Liver (tissue), 3 donors: ENCODE data around the gene NAA10.

Source experiments
- CTCF ChIP-seq: fragments of 150-350 bp; IDR thresholded peaks from 2 replicates; pipeline ENCODE4 v1.5.1; 2017; ENCODE audit warnings: improper control_type of control experiment, low read depth, low read length; ENCODE audit not compliant: missing input control
- EGR1 ChIP-seq, 2 donors: IDR thresholded peaks; 2 replicates each; pipeline ENCODE4 v1.6.1; 2016 to 2018; ENCODE audit warnings: antibody characterized with exemption in 2 of 2, low read depth in 2 of 2
- FOXA1 ChIP-seq: IDR thresholded peaks from 2 replicates; pipeline ENCODE4 v1.6.1; 2016; ENCODE audit warnings: antibody characterized with exemption
- JUND ChIP-seq, 2 donors: IDR thresholded peaks; 2 replicates each; pipeline ENCODE4 v1.6.1; 2016; ENCODE audit warnings: antibody characterized with exemption in 2 of 2
- MAX ChIP-seq: IDR thresholded peaks from 2 replicates; pipeline ENCODE4 v1.6.1; 2016; ENCODE audit warnings: antibody characterized with exemption
- YY1 ChIP-seq: IDR thresholded peaks from 2 replicates; pipeline ENCODE4 v1.6.1; 2016; ENCODE audit warnings: antibody characterized with exemption, mild to moderate bottlenecking
- ZBTB33 ChIP-seq: IDR thresholded peaks from 2 replicates; pipeline ENCODE4 v1.6.1; 2016; ENCODE audit warnings: antibody characterized with exemption
- TF ChIP-seq, protein P1 (sequence below): IDR thresholded peaks from 2 replicates; pipeline ENCODE4 v1.6.1; 2016; ENCODE audit warnings: antibody characterized with exemption
- TF ChIP-seq, protein P2 (sequence below): IDR thresholded peaks from 2 replicates; pipeline ENCODE4 v1.6.1; 2016; ENCODE audit warnings: antibody characterized with exemption, mild to moderate bottlenecking
- donor health status: healthy.
- donor health status: healthy.

GRCh38 chrX:153883163-153883843, 51.5 kb downstream of the NAA10 start:
- TF ChIP-seq JUND (IDR thresholded peaks at IDR 0.05), result no peak
- TF ChIP-seq, protein P1, sequence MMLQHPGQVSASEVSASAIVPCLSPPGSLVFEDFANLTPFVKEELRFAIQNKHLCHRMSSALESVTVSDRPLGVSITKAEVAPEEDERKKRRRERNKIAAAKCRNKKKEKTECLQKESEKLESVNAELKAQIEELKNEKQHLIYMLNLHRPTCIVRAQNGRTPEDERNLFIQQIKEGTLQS, result no peak
- no peak for TF ChIP-seq CTCF
- TF ChIP-seq, protein P2, sequence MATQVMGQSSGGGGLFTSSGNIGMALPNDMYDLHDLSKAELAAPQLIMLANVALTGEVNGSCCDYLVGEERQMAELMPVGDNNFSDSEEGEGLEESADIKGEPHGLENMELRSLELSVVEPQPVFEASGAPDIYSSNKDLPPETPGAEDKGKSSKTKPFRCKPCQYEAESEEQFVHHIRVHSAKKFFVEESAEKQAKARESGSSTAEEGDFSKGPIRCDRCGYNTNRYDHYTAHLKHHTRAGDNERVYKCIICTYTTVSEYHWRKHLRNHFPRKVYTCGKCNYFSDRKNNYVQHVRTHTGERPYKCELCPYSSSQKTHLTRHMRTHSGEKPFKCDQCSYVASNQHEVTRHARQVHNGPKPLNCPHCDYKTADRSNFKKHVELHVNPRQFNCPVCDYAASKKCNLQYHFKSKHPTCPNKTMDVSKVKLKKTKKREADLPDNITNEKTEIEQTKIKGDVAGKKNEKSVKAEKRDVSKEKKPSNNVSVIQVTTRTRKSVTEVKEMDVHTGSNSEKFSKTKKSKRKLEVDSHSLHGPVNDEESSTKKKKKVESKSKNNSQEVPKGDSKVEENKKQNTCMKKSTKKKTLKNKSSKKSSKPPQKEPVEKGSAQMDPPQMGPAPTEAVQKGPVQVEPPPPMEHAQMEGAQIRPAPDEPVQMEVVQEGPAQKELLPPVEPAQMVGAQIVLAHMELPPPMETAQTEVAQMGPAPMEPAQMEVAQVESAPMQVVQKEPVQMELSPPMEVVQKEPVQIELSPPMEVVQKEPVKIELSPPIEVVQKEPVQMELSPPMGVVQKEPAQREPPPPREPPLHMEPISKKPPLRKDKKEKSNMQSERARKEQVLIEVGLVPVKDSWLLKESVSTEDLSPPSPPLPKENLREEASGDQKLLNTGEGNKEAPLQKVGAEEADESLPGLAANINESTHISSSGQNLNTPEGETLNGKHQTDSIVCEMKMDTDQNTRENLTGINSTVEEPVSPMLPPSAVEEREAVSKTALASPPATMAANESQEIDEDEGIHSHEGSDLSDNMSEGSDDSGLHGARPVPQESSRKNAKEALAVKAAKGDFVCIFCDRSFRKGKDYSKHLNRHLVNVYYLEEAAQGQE, result no peak
- no peak for TF ChIP-seq FOXA1
- no peak for TF ChIP-seq EGR1 (IDR thresholded peaks at IDR 0.05; ENCODE audit: low read depth in 2 of 2)
- no peak for TF ChIP-seq ZBTB33
- TF ChIP-seq YY1, result no peak
- no peak for TF ChIP-seq MAX
